ENCODE data around the gene KCNA1.
A peak's percentile ranks its signal among the peaks of the same experiment; 100 is the strongest.
"Not testable (repeated sequence)": the region's sequence is repeated elsewhere in the genome, so short reads cannot be mapped to it uniquely, and the experiment has no call there.

The KCNA1 gene

DNA sequence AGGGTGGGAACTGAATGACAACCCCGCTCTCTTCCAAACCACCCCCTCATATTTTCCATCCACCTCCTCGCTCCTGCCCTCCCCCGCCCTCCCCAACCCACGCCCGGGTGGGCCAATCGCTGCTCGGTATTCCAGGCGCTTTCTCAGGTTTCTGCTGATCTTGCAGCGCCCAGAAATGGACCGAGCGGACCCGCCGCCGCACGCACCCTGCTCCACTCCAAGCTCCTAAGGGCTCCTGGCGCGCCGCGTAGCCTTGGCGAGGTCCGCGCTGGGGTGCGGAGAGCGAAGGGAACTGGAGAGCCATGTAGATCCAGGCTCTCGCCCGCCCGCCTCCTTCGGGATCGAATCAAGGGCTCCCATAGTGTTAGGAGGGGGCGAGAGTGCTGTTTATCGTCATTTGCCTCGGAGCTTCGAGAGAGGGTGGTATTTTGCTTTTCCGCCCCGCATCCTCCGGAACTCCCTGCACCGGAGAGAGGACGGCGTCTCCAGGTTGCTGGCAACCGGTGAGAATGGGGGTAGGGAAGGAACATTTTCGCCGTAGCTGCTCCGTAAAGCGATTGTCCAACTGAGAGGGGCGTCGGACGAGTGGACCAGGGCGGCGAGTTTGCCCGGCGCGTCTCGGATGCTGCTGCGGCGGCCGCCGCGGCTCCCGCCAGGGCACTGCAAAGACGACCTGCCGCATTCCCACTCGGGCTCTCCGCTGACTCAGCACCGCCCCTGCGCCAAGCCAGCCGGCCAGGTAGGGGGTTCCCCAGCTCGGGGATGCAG, at the start of gene KCNA1:
TSS of gene KCNA1 (plus strand) at position 172 of the 768 bp plus-strand sequence. CDS start 1,474 bp downstream, outside the sequence.
- DNase-seq (ENCODE audit: low read depth), result no peak

DNA sequence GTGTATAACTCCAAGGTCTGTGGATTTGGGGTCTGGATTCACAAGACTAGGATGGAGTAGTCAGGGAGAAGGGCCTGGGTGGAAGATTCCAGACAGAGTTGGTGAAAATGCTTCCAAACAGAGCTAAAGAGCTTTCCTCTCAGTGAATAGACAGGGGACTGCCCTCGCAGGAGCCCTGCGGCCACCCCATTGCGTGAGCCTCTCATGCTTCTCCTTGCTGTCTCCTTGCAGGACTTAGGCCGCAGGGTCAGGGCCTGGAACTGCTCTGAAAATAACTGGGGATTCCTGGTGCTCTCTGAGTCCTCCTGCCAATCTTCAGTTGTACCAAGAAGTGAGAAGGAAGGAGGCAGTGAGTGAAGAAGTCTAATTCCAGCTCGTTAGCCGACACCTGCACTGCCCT, 49.0 kb upstream of the KCNA1 start:
- no peak for DNase-seq (ENCODE audit: low read depth)

DNA sequence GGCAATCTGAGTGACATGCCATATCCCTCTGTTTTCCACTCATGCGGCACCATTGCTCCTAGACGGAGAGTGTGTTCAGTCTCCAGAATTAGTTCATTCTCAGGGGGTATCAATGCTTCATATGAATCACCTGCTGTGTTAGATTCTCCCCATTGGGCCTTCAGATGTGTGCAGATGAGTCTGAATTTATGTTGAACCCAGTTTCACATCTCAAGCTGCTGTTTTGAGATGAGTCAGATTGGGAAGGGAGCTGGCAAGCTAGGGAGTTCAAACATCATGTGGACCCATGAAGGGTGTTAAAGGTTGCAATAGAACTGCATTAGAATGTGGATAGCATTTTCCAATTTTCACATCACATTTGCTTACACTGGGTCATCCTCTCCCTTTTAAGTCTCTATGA, 46.9 kb upstream of the KCNA1 start:
- DNase-seq (ENCODE audit: low read depth), result no peak

DNA sequence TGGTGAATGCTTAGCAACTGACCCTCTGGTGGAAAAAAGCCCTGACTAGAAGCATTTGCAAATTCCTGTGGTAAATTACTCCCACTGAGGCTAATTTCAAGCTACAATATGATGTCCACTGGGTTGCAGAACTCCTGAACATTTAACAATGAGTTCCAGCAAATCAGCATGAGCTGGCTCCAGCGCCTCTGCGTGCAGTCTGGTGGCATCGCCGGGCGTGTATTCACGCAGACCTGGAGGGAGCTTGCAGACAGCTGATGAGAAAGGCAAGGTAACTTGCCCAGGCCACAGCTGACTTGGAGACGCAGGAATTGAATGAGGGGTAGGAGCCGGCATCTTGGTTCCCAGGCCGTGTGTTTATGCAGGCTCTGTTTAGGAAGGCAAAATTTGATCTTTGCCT, 45.1 kb upstream of the KCNA1 start:
- no peak for DNase-seq (ENCODE audit: low read depth)

DNA sequence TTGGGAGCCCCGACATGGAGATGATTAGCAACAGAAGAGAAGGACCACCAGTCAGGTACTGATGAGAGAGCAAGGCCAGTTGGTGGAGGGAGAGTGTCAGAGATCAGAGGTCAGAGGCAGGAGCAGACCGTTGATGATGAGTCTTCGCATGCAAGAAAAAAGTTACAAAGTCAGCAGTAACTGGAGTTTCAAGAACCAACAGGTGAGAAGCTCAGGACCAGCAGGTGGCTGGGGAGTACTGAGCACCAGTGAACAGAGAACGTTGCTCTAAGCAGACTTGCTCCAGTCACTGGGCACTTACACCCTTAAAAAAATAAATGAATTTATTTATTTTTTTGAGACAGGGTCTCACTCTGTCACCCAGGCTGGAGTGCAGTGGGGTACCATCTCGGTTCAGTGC, 44.5 kb upstream of the KCNA1 start:
- DNase-seq (ENCODE audit: low read depth), result no peak

DNA sequence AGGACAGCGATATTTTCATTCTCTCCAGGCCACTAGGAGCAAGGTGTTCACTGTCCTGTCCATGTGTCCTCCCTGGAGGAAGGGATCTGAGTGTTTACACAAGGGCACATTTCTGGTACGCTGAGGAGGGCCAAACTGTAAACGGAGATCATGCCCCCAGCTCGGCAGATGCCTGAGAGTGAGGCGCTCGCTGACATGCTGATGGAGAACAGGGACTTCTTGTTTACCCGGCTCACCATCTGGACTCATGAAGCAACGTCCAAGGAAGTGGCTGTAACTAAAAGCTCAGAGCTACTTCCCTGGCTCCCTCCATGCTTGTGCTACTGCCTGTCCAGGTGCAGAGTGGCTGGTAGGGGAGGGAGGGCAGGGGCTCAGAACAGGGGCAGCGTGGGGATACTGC, 43.4 kb upstream of the KCNA1 start:
- no peak for DNase-seq (ENCODE audit: low read depth)

DNA sequence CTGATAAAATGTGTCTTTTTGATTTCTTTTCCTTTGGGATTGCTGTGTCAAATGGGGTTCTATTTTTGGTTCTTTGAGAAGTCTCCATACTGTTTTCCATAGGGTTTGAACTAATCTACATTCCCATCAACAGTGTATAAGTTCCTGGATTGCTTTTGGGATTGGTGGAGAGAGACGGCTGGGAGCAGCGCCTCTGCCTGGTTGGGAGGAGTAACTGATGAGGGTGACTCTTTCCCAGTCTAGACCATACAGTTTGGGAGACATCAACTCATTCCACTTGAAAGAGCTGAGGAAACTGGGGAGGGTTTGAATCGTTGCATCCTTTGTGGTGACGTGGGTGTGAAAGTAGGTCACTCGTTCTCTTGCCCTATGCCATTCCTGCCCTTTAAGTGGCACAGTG, 42.3 kb upstream of the KCNA1 start:
- DNase-seq (ENCODE audit: low read depth), result no peak

DNA sequence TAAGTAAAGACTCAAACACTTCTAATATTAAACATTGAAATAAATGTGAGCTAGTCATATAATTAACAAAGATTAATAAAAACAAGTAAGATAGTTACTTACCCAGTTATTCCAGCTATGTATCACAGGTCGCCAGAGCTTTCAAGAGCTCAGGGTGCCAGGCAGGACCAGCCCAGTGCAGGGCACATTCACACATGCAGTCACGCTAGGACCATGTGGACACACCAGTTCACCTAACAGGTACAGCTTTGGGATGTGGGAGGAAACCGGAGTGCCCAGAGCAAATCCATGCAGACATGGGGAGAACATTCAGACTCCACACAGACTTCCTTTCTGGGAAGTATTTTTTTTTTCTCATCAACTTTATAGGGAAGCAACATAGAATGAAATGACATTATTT, 39.3 kb upstream of the KCNA1 start:
- DNase-seq (ENCODE audit: low read depth), result no peak

DNA sequence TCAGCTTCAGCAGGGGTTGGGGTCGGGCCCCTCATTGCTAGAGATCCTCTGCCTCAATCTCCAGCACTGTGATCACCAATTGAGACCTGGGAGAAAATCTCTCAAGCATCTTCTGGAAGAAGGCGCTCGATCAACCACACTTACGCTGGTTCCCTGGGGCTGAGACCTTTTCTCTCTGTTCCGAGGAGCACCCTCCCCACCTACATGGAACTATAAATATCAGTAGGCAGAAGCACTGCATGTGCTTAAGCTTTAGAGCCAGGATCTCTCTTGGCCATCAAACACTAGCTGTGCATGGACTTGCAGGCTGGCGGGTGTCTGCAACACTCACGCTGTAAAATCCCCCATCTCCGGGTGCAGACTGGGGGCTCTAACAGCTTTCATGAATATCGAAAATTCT, 38.2 kb upstream of the KCNA1 start:
- DNase-seq (ENCODE audit: low read depth), result no peak

DNA sequence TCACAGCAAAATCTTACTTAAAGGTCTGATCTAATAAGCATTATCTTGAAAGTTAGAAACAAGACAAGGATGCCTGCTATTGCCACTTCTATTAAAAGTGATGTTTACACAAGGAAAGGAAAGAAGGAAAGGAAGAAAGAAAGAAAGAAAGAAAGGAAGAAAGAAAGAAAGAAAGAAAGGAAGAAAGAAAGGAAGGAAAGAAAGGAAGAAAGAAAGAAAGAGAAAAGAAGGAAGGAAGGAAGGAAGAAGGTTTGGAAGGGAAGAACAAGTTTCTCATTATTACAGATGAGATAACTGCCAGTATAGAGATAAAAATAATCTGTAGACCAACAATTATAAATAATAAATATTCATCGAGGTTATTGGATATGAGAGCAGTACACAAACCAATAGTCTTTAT, 35.8 kb upstream of the KCNA1 start:
- no peak for DNase-seq (ENCODE audit: low read depth)

DNA sequence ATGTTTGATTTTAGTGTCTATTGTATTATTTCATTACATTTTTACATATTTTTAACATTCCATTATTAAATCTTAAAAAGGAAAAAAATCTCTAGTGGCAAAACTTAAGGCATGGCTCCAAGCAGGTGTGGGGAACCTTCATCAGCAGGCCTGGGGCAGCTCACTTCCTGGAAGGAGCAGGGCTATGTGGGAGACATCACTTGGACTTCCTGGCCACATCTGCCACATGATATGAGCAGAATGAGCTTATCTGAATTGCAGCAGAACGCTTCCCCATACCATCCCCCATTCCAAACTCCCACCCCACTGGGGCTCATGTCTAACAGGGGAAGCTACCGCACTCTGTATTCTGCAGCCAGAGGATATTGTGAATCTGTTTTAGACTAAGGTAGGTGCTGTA, 35.0 kb upstream of the KCNA1 start:
- peak; percentile 79 for DNase-seq (ENCODE audit: low read depth)

DNA sequence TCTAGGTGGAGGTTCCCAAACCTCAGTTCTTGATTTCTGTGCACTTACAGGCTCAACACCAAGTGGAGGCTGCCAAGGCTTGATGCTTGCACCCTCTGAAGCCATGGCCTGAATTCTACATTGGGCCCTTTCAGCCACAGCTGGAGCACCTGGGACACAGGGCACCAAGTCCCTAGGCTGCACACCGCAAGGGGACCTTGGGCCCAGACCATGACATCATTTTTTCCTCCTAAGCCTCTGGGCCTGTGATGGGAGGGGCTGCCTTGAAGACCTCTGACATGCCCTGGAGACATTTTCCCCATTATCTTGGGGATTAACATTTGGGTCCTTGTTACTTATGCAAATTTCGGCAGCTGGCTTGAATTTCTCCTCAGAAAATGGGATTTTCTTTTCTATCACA, 30.2 kb upstream of the KCNA1 start:
- not testable (repeated sequence) for DNase-seq (ENCODE audit: low read depth)

DNA sequence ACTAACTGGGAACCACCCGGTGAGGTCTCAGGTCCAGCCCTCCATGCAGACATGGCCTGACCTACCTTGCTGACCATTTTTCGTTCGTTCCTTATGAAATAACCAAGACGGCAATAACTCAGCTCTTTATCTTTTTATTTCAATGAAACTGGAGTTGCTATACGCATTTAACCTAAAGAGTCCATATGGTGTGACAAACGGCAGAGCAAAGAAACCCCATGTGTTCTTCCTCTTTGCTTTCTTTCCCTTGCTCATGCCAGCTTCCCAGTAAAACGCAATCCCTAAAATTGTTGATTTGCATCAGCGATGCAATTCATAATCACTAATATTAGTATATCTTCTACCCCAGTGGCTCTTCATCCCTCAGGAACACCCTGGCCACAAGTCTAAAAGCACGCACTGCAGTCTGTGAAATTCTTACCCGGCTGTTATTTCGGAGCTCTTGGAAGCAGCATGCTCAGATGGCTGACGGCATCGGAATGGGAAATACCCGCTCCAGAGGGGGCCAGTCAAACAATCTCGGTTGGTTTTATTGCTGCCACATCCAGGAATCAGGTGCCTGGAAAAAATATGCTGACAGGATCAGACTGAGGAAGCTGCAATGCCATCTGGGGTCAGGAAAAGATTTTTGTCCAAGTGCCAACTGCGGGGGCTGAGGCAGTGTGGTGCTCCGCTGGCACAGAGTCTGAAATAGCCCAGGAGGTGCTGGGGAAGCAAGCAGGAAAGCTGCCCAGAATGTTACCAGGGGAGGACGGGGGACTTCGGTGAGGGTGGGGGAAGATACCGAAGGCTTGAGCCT, 28.2 kb upstream of the KCNA1 start:
- no peak for DNase-seq (ENCODE audit: low read depth)

DNA sequence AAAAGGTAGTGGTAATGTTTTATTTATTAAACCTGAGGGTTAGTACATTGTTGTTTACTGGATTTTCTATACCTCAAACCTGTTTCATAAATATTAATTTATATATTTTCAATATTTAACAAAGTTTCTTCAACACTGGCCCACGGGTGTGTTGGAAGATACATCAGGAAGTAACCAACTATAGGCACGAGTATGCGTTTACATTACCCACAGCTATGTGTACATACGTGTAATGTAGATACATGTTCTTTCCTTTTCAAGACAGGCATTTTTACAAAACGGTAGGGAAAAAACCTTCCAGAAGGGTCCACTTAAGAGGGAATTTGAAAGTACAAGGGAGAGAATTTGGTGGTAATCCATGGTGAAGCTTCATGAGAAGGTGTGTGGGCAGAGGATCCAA, 17.8 kb upstream of the KCNA1 start:
- no peak for DNase-seq (ENCODE audit: low read depth)

DNA sequence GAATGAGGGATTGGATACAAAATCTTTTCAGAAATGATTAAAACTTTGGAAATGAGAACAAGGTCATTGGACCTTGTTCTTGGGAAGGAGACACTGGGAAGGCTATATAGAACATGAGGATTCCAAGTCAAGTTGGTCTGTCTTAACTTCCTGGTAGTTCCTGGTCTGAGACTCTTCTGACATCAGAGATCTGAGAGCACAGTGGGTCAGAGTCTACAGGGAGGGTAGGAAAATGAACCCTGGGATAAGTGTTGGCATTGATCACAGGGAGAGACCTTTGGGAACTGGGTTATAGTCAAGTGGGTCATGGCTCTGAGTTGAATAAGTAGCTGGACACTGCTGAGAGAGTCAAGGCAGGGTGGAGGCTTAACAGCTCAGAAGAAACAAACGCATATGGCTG, 17.3 kb upstream of the KCNA1 start:
- no peak for DNase-seq (ENCODE audit: low read depth)

DNA sequence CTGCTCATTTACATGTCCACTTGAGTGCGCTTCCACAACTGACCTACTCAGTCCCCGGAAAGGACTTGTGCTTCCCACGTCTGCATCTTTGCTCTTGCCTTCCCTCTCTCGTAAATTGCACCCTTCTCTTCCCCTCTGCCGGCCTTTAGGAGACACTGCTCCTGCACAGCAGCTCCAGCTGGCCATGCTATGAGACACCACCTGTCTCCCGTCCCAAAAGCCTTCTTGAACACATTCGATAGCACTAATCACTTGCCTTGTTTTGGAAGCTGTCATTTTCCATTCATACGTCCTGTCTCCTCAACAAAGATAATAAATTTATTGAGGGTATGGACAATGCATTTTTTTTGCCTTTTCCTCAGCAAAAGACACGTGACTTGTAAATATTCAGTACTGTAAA, 15.7 kb upstream of the KCNA1 start:
- no peak for DNase-seq (ENCODE audit: low read depth)

DNA sequence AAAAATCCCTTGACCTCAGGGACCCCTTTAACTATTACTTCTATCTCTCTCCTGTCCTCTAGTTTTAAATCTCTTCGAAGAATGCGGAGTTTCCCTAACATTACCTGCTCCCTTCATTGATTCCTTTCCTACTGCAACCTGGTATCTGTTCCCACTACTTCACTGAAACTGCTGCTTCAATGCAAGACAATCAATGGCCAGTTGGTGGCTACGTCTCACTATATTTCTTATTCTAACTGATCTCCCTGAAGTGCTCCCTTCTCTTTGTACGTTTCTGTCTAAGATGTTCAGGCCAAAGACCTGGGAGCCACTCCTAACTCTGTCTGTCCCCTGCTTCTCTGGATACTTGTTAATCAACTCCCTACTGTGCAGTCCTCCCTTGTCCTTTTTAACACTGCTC, 10.3 kb upstream of the KCNA1 start:
- no peak for DNase-seq (ENCODE audit: low read depth)

DNA sequence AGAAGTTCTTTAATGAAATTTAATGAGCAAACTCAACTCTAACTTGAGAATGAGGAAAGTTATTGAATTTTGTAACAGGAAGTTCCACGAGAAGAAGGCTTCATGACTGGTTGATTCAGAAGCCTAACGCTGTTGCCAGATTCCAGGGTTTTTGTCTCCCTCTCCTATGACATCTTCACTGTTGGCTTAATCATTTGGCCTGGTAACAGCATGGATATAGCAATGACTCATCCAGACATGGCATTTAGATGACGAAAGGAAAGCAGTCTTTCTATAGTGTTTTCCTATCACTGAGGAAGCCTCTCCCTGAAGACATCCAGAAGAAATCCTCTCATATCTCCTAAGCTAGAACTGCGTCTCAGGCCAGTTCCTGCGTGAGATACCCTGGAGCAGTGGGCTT, 9.4 kb upstream of the KCNA1 start:
- no peak for DNase-seq (ENCODE audit: low read depth)

DNA sequence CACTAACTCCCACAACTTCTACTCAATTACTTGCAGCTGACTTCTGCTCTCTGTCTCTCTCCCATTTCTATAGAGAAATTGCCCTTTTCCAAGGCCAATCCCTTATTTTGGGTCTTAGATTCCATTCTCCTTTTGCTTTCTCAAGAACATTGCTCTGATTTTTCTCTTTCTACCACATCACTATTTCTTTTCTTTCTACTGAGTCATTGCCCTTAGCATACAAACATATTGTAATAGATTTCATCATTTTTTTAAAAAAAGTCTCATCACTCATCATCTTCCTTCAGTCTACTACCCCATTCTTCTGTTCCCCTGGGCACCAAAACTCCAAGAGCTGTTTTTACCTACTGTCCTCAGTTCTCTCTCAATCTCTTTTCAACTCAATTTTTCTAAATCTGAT, 4.4 kb upstream of the KCNA1 start:
- DNase-seq (ENCODE audit: low read depth), result no peak

DNA sequence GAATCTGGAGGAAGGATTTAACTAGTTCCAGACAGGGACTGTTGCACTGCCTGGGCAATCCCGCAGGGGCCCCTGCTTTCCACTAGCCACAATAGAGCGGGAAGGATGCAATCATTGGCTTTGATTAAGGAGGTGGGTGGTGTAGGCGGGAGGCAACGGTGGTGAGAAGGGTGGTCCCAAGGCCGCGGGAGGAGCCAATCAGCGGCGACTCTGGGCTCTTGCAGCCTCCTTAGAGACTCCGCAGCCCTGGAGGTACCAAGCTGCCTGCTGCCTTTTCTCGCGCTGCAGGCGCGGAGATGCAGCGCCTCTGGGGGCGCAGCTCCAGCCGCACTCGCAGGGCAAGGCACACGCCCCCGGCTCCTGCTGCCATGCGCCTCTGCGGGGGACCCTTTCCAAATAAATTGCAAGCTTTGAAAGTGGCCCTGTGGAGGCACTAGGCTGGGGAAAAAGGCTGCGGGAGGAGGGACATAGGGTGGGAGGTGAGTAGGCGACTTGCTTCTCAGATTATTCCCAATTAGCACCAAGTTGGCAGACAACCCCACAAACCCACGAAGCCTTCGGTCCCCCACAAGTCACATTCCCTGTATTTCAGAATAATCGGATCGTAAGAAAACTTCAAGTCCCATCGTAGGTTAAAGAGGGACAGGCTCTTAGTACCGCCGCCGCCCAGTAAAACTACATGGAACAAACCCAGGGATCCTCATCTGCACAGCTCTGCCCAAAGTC, 858 bp upstream of the KCNA1 start:
- no peak for DNase-seq (ENCODE audit: low read depth)

DNA sequence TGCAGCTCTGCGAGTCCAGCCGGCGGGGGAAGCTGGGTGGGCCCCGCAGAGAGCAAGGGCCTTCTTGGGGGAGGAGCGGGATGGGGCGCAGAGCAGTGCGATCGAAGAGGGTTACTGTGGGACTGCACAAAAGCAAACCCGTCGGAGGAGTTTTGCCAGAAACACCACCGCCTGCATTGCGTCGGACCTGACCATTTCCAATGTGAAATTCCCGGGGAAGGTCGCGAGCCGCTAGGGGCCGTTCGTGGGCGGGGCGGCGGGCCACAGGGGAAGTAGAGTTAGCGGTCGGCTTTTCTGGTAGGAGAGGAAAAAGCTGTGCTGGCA, 333 bp upstream of the KCNA1 start:
- DNase-seq (ENCODE audit: low read depth), result no peak

DNA sequence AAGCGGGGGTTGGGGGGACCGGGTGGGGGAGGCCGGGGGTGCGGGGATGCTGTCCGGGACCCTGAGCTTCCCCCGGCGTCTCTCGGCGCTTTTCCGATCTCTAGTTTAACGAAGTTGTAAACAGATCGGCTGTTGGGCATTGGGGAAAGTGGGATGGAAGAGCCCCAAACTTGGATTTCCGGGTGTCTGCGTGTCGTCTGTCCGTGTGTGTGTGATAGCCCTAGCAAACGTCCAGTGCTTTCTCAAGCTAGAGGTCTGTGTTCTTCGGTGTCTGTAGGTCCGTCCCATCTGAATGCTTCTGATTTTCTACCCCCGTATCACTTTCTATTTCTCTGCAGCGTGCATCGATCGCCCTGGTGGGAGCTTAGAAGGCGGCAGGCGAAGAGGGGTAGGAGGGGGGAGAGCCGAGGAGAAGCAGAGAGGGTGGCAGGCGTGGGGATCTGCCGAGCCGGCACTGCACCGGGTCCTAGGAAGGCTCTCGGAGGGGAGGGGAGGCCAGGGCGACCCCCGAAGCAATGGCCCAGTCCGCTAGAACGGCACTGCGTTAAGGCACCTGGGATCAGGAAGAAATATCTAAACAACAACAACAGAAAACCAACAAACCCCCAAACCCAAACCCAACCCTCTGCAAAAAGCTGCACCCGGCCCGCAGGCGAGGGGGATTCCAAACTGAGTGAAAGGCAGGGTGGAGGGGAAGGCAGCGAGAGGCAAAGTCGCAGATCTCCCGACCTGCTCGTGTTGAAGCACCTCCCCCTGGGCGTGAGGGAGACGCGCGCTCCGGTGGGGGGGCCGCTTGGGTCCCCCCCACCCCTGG, 1.0 kb downstream of the KCNA1 start:
- DNase-seq (ENCODE audit: low read depth), result no peak
